ENCODE results near the gene RAB41. TPM values are rescaled to one million over a fixed set of nuclear protein-coding genes. Genes with fewer than 3 reads are reported as not detected.
A peak's percentile ranks its signal among the peaks of the same experiment; 100 is the strongest.

Gene RAB41
- total and polyA plus RNA-seq, 10 of the 15 experiments (the other 5 are each of a cell fraction or from before 2014, with no cell fraction given) = 0.05 to 0.31 TPM; not detected in 8

DNA sequence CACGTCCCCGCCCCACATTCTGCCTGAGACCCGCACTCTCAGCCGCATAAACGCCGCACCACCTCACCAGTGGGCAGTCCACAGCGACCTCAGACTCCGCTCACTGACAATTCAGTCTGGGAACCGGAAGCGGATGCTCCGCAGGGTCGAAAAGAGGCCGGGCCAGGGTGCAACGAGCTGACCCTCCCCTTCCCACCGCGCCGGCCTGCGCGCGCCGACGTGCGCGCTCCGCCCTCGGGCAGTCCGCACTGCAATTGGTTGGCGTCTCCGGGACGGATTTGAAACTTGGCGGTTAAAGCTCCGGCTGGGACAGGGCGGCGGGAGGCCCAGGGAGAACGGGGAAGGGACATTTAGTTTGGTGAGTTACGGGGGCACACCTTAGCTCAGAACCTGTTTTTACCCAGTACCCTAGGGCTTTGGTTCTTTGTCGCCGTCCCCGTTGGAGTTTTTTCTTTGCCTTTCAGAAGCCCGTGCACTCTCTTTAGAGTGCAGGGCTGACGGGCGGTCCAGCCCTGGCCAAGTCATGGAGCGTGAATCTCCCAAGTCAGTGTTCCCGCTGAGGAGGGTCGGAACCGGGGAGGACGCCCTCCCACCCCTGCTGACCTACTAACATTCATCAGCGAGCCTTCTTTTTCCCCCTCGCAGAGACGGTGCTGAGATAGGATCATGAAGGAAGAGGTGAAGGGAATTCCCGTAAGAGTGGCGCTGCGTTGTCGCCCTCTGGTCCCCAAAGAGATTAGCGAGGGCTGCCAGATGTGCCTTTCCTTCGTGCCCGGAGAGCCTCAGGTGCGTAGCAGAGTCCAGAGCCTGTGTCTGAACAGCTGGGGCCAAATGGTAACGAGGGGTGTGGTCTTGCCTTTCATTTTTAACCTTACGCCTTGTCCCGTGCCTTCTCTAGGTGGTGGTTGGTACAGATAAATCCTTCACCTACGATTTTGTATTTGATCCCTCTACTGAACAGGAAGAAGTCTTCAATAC is 8.1 kb downstream of the RAB41 start, which contains the start of the genes KIF4A and PDZD11 (continued):
- TF ChIP-seq, protein P1, sequence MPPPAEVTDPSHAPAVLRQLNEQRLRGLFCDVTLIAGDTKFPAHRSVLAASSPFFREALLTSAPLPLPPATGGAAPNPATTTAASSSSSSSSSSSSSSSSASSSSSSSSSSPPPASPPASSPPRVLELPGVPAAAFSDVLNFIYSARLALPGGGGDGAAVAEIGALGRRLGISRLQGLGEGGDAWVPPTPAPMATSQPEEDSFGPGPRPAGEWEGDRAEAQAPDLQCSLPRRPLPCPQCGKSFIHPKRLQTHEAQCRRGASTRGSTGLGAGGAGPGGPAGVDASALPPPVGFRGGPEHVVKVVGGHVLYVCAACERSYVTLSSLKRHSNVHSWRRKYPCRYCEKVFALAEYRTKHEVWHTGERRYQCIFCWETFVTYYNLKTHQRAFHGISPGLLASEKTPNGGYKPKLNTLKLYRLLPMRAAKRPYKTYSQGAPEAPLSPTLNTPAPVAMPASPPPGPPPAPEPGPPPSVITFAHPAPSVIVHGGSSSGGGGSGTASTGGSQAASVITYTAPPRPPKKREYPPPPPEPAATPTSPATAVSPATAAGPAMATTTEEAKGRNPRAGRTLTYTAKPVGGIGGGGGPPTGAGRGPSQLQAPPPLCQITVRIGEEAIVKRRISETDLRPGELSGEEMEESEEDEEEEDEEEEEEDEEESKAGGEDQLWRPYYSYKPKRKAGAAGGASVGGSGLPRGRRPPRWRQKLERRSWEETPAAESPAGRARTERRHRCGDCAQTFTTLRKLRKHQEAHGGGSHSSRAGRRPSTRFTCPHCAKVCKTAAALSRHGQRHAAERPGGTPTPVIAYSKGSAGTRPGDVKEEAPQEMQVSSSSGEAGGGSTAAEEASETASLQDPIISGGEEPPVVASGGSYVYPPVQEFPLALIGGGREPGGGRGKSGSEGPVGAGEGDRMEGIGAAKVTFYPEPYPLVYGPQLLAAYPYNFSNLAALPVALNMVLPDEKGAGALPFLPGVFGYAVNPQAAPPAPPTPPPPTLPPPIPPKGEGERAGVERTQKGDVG (CRISPR knock-in tag; IDR thresholded peaks at IDR 0.05) = no peak
- TF ChIP-seq HDGF (IDR thresholded peaks at IDR 0.05) (no peak), IKZF1 (conservative IDR thresholded peaks at IDR 0.05) (peak; percentile 36; the same call in 1 of the 2 replicates), CHD2 (IDR thresholded peaks at IDR 0.05; ENCODE audit: borderline replicate concordance, low read depth, low read length) (0 out of 2 replicates have a peak, but pooled peaks have one; percentile 15), SREBF1 (IDR thresholded peaks at IDR 0.05; ENCODE audit: low read length) (no peak), KLF5 (IDR thresholded peaks at IDR 0.05; ENCODE audit: partially characterized antibody) (no peak), MLLT1 (IDR thresholded peaks at IDR 0.05) (no peak), RB1 (IDR thresholded peaks at IDR 0.05; ENCODE audit: borderline replicate concordance) (no peak), ZBED1 (IDR thresholded peaks at IDR 0.05; ENCODE audit: borderline replicate concordance) (no peak), POLR2AphosphoS2 (IDR thresholded peaks at IDR 0.05; ENCODE audit: low read depth, low read length) (0 out of 2 replicates have a peak, but pooled peaks have one; percentile 52), SIN3A (IDR thresholded peaks at IDR 0.05; ENCODE audit: low read depth, low read length) (peak; percentile 98), E2F4 (IDR thresholded peaks at IDR 0.05; ENCODE audit: low read depth, low read length) (peak; percentile 94), RELA (IDR thresholded peaks at IDR 0.05; ENCODE audit: borderline replicate concordance, partially characterized antibody) (no peak)
- TF ChIP-seq, protein P2, sequence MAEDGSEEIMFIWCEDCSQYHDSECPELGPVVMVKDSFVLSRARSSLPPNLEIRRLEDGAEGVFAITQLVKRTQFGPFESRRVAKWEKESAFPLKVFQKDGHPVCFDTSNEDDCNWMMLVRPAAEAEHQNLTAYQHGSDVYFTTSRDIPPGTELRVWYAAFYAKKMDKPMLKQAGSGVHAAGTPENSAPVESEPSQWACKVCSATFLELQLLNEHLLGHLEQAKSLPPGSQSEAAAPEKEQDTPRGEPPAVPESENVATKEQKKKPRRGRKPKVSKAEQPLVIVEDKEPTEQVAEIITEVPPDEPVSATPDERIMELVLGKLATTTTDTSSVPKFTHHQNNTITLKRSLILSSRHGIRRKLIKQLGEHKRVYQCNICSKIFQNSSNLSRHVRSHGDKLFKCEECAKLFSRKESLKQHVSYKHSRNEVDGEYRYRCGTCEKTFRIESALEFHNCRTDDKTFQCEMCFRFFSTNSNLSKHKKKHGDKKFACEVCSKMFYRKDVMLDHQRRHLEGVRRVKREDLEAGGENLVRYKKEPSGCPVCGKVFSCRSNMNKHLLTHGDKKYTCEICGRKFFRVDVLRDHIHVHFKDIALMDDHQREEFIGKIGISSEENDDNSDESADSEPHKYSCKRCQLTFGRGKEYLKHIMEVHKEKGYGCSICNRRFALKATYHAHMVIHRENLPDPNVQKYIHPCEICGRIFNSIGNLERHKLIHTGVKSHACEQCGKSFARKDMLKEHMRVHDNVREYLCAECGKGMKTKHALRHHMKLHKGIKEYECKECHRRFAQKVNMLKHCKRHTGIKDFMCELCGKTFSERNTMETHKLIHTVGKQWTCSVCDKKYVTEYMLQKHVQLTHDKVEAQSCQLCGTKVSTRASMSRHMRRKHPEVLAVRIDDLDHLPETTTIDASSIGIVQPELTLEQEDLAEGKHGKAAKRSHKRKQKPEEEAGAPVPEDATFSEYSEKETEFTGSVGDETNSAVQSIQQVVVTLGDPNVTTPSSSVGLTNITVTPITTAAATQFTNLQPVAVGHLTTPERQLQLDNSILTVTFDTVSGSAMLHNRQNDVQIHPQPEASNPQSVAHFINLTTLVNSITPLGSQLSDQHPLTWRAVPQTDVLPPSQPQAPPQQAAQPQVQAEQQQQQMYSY (CRISPR knock-in tag; IDR thresholded peaks at IDR 0.05) = no peak
- TF ChIP-seq, protein P3, sequence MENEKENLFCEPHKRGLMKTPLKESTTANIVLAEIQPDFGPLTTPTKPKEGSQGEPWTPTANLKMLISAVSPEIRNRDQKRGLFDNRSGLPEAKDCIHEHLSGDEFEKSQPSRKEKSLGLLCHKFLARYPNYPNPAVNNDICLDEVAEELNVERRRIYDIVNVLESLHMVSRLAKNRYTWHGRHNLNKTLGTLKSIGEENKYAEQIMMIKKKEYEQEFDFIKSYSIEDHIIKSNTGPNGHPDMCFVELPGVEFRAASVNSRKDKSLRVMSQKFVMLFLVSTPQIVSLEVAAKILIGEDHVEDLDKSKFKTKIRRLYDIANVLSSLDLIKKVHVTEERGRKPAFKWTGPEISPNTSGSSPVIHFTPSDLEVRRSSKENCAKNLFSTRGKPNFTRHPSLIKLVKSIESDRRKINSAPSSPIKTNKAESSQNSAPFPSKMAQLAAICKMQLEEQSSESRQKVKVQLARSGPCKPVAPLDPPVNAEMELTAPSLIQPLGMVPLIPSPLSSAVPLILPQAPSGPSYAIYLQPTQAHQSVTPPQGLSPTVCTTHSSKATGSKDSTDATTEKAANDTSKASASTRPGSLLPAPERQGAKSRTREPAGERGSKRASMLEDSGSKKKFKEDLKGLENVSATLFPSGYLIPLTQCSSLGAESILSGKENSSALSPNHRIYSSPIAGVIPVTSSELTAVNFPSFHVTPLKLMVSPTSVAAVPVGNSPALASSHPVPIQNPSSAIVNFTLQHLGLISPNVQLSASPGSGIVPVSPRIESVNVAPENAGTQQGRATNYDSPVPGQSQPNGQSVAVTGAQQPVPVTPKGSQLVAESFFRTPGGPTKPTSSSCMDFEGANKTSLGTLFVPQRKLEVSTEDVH (IDR thresholded peaks at IDR 0.05; ENCODE audit: low read depth, partially characterized antibody) = no peak
